BJ (cell line): ENCODE results near the gene KCNQ1. TPM values are rescaled to one million over a fixed set of nuclear protein-coding genes. Genes with fewer than 3 reads are reported as not detected.

Experiments
- CTCF ChIA-PET: fragments of 350-600 bp; formaldehyde crosslinking; extraction: SDS; loops from one replicate; lab custom pipeline; 2021; ENCODE audit warnings: antibody characterized with exemption, inconsistent platforms; lab: Yijun Ruan, JAX
- POLR2A ChIA-PET: fragments of 300-600 bp; sonication (Branson Sonifier 250); formaldehyde crosslinking; extraction: SDS; loops from one replicate; lab custom pipeline; 2021; ENCODE audit warnings: antibody characterized with exemption; lab: Charles Lee
- DNase-seq: peaks from one replicate; pipeline ENCODE4 v3.0.0-alpha.2; 2011; ENCODE audit warnings: low read depth
- H3K27me3 ChIP-seq: 2 replicates; pipeline ENCODE4 v1.6.0; 2011; ENCODE audit warnings: low read length; ENCODE audit not compliant: control insufficient read depth, insufficient read depth
- H3K36me3 ChIP-seq: 2 replicates; pipeline ENCODE4 v1.5.1; 2011; ENCODE audit warnings: low read length; ENCODE audit not compliant: control insufficient read depth, insufficient read depth
- H3K4me3 ChIP-seq: 2 replicates; pipeline ENCODE4 v1.5.1; 2011; ENCODE audit warnings: low read depth, mild to moderate bottlenecking, control low read depth, low read length
- CTCF ChIP-seq: IDR thresholded peaks from 2 replicates; pipeline ENCODE4 v1.5.1; 2011; ENCODE audit warnings: low read depth, mild to moderate bottlenecking, control low read depth, inconsistent platforms, low read length, moderate library complexity; ENCODE audit not compliant: insufficient read depth
- polyA plus RNA-seq: library from polyadenylated mRNA; depleted of rRNA; stranded (reverse); fragments of >200 nt; gene quantifications from 2 replicates; pipeline ENCODE4 v1.2.3, GENCODE V29; 2011

KCNQ1 gene
- polyA plus RNA-seq, 1 experiment: not detected

GRCh38 chr11:2468363-2469235 is 23.8 kb downstream of the KCNQ1 start:
- H3K36me3 ChIP-seq: no peaks in the 10 kb centered on the region
- no peak for TF ChIP-seq CTCF
- H3K4me3 ChIP-seq: no peak overlapping the region
- no peaks in the 10 kb centered on the region for H3K27me3 ChIP-seq
- ChIA-PET POLR2A (no interaction called here), CTCF (no interaction called here)
- no peak for DNase-seq

GRCh38 chr11:2470495-2470894 is 25.7 kb downstream of the KCNQ1 start:
- CTCF ChIA-PET: no interaction called here
- DNase-seq: no peak
- Histone ChIP-seq H3K36me3 (no peaks in the 10 kb centered on the region), H3K27me3 (no peaks in the 10 kb centered on the region), H3K4me3 (no peak overlapping the region)
- TF ChIP-seq CTCF: no peak
- POLR2A ChIA-PET: no interaction called here

DNA sequence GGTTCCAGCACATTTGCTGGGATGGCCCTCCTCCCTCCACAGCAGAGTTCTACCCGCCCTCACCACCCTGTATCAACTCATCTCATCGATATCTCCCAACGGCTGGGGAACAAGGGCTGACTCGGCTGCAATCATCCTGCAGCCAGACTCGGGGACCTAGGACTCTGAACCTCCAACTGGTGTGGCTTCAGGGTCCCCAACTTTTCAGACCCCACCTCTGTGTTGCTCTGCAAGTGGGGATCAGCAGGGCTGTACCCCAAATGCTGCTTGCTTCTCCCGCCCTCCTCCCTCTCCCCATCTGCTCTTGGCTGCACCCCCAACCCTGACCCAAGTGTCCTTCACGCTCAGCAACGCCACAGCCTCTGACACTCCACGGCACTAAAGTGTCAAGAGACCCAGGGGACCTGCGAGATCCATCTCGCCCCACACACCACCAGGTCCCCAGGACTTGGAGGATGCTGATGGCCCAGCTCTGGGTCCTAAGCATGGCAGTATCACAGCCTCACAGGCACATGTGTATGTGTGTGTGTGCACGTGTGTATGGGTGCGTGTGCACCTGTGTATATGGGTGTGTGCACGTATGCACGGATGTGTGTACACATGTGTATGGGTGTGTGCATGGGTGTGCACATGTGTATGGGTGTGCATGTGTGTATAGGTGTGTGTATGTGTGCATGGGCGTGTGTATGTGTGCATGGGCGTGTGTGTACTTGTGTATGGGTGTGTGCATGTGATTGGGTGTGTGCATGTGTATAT is 26.4 kb downstream of the KCNQ1 start:
- DNase-seq: no peak
- H3K27me3 ChIP-seq: no peaks in the 10 kb centered on the region
- TF ChIP-seq CTCF: no peak
- no peak overlapping the region for H3K4me3 ChIP-seq
- no peaks in the 10 kb centered on the region for H3K36me3 ChIP-seq
- POLR2A ChIA-PET: no interaction called here
- CTCF ChIA-PET: no interaction called here

- DNase-seq: no peak
- CTCF ChIA-PET: no interaction called here
Measured at GRCh38 chr11:2471804-2472096, 26.9 kb downstream of the KCNQ1 start.

More at GRCh38 chr11:2471804-2472096, 26.9 kb downstream of the KCNQ1 start:
- Histone ChIP-seq H3K27me3 (no peaks in the 10 kb centered on the region), H3K4me3 (no peak overlapping the region), H3K36me3 (no peaks in the 10 kb centered on the region)
- no peak for TF ChIP-seq CTCF
- POLR2A ChIA-PET: no interaction called here
